ENCODE data around the gene ENO3. TPM values are rescaled to one million over a fixed set of nuclear protein-coding genes. Genes with fewer than 3 reads are reported as not detected.

ENO3 gene
- total and polyA plus RNA-seq, 2 experiments from 2014 or later = 18.7 to 30.2 TPM

- Histone ChIP-seq H3K79me2 (peaks cover 47% of the 10 kb centered on the region), H3K27ac (no peak overlapping the region), H3K9me3 (ENCODE audit: low read depth) (no peaks in the 10 kb centered on the region), H4K20me1 (ENCODE audit: insufficient read depth, poor library complexity, severe bottlenecking) (no peaks in the 10 kb centered on the region), H3K27me3 (no peaks in the 10 kb centered on the region), H3K36me3 (replicated peaks; ENCODE audit: insufficient read depth, low read depth) (no peaks in the 10 kb centered on the region), H3K4me2 (no peak overlapping the region), H3K4me1 (ENCODE audit: insufficient read depth) (peaks cover 14% of the 10 kb centered on the region), H2AFZ (no peak overlapping the region), H3K4me3 (no peak overlapping the region), H3K9me2 (replicated peaks; ENCODE audit: insufficient read depth) (no peaks in the 10 kb centered on the region)
- whole genome bisulfite sequencing (ENCODE audit: low lambda C conversion rate, missing lambda C conversion rate) = 93% methylated on average over 9 of the region's 10 CpGs
- TF ChIP-seq CTCF (IDR thresholded peaks at IDR 0.05; ENCODE audit: poor library complexity) (no peak), EZH2phosphoT487 (IDR thresholded peaks at IDR 0.05; ENCODE audit: low read depth, severe bottlenecking, unreplicated experiment) (no peak), EZH2 (IDR thresholded peaks at IDR 0.05; ENCODE audit: borderline replicate concordance) (no peak)
- DNase-seq (ENCODE audit: low spot score) = no peak
Observed at GRCh38 chr17:4973256-4974114, 22.6 kb downstream of the ENO3 start.

DNA sequence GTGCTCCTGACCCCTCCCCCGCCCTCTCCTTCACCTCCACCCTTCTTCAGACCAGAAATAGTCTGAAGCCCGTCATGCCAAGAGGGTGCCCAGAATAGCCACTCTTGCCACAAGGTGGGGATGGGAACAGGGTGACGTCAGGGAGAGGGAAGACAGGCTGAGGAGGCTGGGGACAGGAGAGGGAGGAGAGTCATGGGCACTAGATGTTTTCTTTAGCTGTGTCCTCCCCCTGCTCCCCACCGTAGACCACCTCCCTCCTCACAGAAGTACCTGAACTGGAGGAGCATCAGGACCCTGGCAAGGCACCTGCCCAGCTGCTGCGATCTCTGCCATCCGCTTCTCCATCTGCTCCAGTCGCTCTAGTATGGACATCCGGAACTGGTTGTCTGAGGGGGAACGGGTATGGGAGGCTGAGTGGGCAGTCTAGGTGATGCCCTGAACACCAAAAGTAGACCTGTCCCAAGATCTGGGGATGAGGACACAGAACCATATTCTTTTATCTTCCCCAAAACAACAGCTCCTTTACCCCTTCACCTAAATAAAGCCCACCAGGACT, 23.3 kb downstream of the ENO3 start:
- WGBS (ENCODE audit: low lambda C conversion rate, missing lambda C conversion rate) = 95% methylated on average over 9 of the region's 9 CpGs
- TF ChIP-seq EZH2 (IDR thresholded peaks at IDR 0.05; ENCODE audit: borderline replicate concordance) (no peak), CTCF (IDR thresholded peaks at IDR 0.05; ENCODE audit: poor library complexity) (no peak), EZH2phosphoT487 (IDR thresholded peaks at IDR 0.05; ENCODE audit: low read depth, severe bottlenecking, unreplicated experiment) (no peak)
- H3K4me3 ChIP-seq = no peak overlapping the region
- no peak overlapping the region for H3K27ac ChIP-seq
- no peak overlapping the region for H2AFZ ChIP-seq
- H3K27me3 ChIP-seq = no peaks in the 10 kb centered on the region
- H4K20me1 ChIP-seq (ENCODE audit: insufficient read depth, poor library complexity, severe bottlenecking) = no peaks in the 10 kb centered on the region
- H3K9me2 ChIP-seq (replicated peaks; ENCODE audit: insufficient read depth) = no peaks in the 10 kb centered on the region
- H3K36me3 ChIP-seq (replicated peaks; ENCODE audit: insufficient read depth, low read depth) = no peaks in the 10 kb centered on the region
- H3K4me2 ChIP-seq = no peak overlapping the region
- H3K9me3 ChIP-seq (ENCODE audit: low read depth) = no peaks in the 10 kb centered on the region
- DNase-seq (ENCODE audit: low spot score) = no peak
- H3K4me1 ChIP-seq (ENCODE audit: insufficient read depth) = peaks cover 14% of the 10 kb centered on the region
- peaks cover 41% of the 10 kb centered on the region for H3K79me2 ChIP-seq

DNA sequence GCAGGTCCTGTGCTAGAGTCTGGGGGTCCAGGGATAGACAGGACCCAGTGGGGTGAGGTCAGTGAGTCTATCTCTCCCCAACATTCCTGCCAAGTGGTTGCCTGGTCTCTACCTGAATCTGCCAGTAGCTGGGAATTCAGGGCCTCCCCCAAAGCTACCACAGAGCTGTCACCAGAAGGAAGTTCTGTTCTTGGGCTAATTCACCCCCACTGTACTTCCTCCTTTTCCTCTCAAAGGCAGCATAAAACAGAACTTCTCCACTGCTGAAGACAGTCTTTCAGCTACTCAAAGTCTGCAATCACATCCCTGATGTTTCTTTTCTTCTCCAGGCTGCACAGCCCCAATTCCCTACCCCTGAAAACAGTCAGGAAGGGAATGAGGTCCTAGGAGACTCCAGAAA, 27.8 kb downstream of the ENO3 start:
- Histone ChIP-seq H3K36me3 (replicated peaks; ENCODE audit: insufficient read depth, low read depth) (no peaks in the 10 kb centered on the region), H3K79me2 (no peaks in the 10 kb centered on the region), H4K20me1 (ENCODE audit: insufficient read depth, poor library complexity, severe bottlenecking) (no peaks in the 10 kb centered on the region)

More for the DNA sequence above, 27.8 kb downstream of the ENO3 start:
- H3K27me3 ChIP-seq = no peaks in the 10 kb centered on the region
- H3K4me3 ChIP-seq = no peak overlapping the region
- H3K9me2 ChIP-seq (replicated peaks; ENCODE audit: insufficient read depth) = no peaks in the 10 kb centered on the region
- no peak overlapping the region for H3K27ac ChIP-seq
- TF ChIP-seq CTCF (IDR thresholded peaks at IDR 0.05; ENCODE audit: poor library complexity) (no peak), EZH2 (IDR thresholded peaks at IDR 0.05; ENCODE audit: borderline replicate concordance) (no peak), EZH2phosphoT487 (IDR thresholded peaks at IDR 0.05; ENCODE audit: low read depth, severe bottlenecking, unreplicated experiment) (no peak)
- peaks cover 3% of the 10 kb centered on the region for H3K4me1 ChIP-seq (ENCODE audit: insufficient read depth)
- no peak for DNase-seq (ENCODE audit: low spot score)
- H3K4me2 ChIP-seq = no peak overlapping the region
- H2AFZ ChIP-seq = no peak overlapping the region
- H3K9me3 ChIP-seq (ENCODE audit: low read depth) = no peaks in the 10 kb centered on the region
